HUES48 (cell line): ENCODE results near the gene TRIP4.
A peak's percentile ranks its signal among the peaks of the same experiment; 100 is the strongest.

Experiments used
- H3K27ac ChIP-seq: one replicate; pipeline ENCODE4 v1.7.0; 2013; ENCODE audit warnings: low read depth, low read length, inconsistent platforms
- H3K27me3 ChIP-seq: 2 replicates; pipeline ENCODE4 v1.6.1; 2013; ENCODE audit warnings: mild to moderate bottlenecking, low read length; ENCODE audit not compliant: control insufficient read depth, insufficient read depth
- H3K36me3 ChIP-seq: 2 replicates; pipeline ENCODE4 v1.6.1; 2013; ENCODE audit warnings: low read length; ENCODE audit not compliant: control insufficient read depth, insufficient read depth
- H3K4me1 ChIP-seq: 2 replicates; pipeline ENCODE4 v1.6.1; 2013; ENCODE audit warnings: mild to moderate bottlenecking, low read length; ENCODE audit not compliant: control insufficient read depth, insufficient read depth
- H3K4me3 ChIP-seq: 2 replicates; pipeline ENCODE4 v1.5.1; 2013; ENCODE audit warnings: mild to moderate bottlenecking, low read depth, low read length
- H3K9ac ChIP-seq: 2 replicates; pipeline ENCODE4 v1.6.1; 2013; ENCODE audit warnings: mild to moderate bottlenecking, low read depth, low read length, moderate library complexity
- H3K9me3 ChIP-seq: 2 replicates; pipeline ENCODE4 v1.6.1; 2013; ENCODE audit warnings: low read length; ENCODE audit not compliant: control insufficient read depth, insufficient read depth

TRIP4 gene

DNA sequence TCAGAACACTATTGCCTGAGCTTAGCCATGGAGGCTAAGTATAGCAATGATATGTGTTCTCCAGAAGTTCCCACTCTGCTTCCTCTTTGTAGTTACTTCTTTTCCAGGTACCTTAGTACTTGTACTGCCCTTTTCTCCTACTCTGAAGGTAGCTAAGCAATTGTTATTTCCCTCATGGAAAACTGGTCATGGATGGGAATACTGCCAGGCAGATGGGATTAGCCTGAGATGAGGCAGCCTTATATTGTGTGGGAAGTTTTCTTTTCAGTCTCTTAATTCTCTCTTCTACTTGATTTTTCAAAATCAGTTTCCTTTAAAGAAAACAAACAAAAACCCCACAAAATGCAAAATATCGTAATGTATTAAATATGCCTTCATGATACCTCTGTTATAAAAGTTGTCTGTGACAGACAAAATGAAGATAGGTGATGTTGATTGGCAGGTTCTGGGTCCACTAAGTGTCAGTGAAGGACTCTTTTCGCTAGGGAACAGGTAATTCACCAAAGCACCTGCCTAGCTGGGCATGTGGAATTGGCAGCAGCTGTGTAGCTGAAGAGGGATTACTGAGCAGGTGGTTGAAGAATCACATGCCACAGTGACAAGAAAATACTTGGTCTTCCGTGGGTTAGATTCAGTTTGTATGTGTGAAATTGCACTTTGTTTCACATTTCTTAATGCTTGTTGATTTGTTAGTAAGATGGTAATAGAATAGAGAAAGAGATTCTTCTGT, 76.8 kb downstream of the TRIP4 start:
- peaks cover 38% of the 10 kb centered on the region for H3K4me1 ChIP-seq
- no peaks in the 10 kb centered on the region for H3K27me3 ChIP-seq
- H3K27ac ChIP-seq = no peak overlapping the region
- no peak overlapping the region for H3K9ac ChIP-seq
- no peaks in the 10 kb centered on the region for H3K9me3 ChIP-seq
- no peaks in the 10 kb centered on the region for H3K36me3 ChIP-seq
- no peak overlapping the region for H3K4me3 ChIP-seq

DNA sequence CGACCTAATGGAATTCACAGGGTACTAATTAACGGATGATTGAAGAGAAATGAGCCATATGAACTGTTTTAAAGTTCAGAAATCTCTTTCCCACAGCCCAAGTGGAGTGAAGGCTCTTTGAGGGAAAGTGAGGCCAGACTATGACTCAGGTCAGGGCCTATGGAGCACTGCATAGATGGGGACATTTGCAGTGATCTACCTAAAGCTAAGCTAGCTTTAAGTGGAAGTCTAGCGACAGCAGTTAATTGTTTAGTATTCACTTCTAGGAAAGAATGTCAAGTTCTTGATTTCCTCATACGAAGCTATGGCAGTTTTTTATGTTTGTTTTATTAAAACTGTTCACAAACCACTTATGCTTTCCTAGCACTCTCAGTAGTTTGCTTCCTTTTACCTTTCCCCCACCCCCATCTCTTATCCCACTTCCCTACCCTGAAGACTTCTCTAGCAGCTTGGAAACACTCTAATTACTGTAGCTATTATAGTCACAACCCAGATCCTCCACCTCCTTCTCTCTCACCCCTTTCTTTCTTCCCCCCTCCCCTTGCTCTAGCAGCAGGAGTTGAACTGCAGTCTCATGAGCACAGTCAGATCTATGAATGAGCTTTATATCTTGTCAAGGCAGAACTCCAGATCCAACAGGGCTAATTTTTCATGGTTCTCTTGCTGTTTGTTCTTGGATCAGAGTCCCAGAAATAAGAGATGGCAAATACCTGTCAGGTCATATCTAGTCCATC, 78.9 kb downstream of the TRIP4 start:
- Histone ChIP-seq H3K4me1 (peaks cover 30% of the 10 kb centered on the region), H3K4me3 (no peak overlapping the region)

DNA sequence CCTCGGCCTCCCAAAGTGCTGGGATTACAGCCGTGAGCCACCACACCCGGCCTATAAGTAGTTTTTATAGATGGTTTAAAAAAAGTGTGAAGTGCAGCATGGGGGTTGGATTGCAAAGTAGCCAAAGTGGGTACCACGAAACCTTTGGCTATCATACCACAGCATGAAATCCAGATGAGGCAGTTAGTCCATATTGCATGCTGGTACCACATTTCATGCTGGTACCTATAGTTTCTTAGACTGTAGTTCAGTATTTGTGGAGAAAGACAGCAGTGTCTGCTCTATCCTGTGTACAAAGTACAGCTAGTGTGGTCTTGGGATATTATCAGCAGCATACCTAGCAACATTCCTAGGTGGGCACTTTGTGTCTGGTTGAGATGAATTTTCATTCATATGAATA, 84.5 kb downstream of the TRIP4 start:
- Histone ChIP-seq H3K4me1 (0 out of 2 replicates have a peak, but pooled peaks cover 3% of the 10 kb centered on the region), H3K9me3 (no peaks in the 10 kb centered on the region), H3K9ac (no peak overlapping the region), H3K27me3 (no peaks in the 10 kb centered on the region), H3K36me3 (no peaks in the 10 kb centered on the region; the same call in none of the 2 replicates), H3K27ac (no peak overlapping the region), H3K4me3 (no peak overlapping the region)

More for the DNA sequence above, 78.9 kb downstream of the TRIP4 start:
- no peaks in the 10 kb centered on the region for H3K9me3 ChIP-seq
- H3K27me3 ChIP-seq = no peaks in the 10 kb centered on the region
- H3K27ac ChIP-seq = peak overlapping the region; percentile 25
- no peaks in the 10 kb centered on the region; the same call in 1 of the 2 replicates for H3K36me3 ChIP-seq
- no peak overlapping the region for H3K9ac ChIP-seq

- Histone ChIP-seq H3K36me3 (peaks cover 5% of the 10 kb centered on the region), H3K27ac (no peak overlapping the region), H3K9me3 (no peaks in the 10 kb centered on the region), H3K27me3 (no peaks in the 10 kb centered on the region), H3K9ac (no peak overlapping the region), H3K4me3 (no peak overlapping the region), H3K4me1 (0 out of 2 replicates have a peak, but pooled peaks cover 3% of the 10 kb centered on the region)
Measured at GRCh38 chr15:64474846-64475245, 87.2 kb downstream of the TRIP4 start.

DNA sequence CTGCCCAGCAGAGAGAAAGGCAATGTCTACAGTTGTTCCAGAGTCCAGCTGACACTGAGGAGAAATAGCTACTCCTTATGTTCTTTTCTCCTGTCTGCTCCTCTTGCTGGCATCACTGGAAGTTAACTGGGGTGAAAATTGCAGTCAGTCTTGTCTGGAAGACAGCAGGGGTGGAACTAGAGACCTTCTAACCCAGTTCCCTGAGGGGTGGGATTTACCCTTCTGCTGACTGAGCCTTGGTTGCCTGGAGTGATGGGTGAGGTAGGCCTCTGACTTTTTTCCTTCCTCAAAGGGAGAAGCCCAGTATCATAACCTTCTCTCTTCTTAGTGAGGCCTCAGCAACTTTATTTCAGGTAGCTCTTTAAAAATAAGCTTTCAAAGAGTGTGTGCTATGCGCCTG, 88.9 kb downstream of the TRIP4 start:
- H3K36me3 ChIP-seq = peaks cover 5% of the 10 kb centered on the region; the same call in 1 of the 2 replicates
- H3K27me3 ChIP-seq = no peaks in the 10 kb centered on the region
- no peak overlapping the region for H3K9ac ChIP-seq
- 0 out of 2 replicates have a peak, but pooled peaks cover 3% of the 10 kb centered on the region for H3K4me1 ChIP-seq
- H3K4me3 ChIP-seq = no peak overlapping the region
- no peak overlapping the region for H3K27ac ChIP-seq
- no peaks in the 10 kb centered on the region for H3K9me3 ChIP-seq

- no peak overlapping the region for H3K27ac ChIP-seq
- H3K27me3 ChIP-seq = no peaks in the 10 kb centered on the region
- 0 out of 2 replicates have a peak, but pooled peaks cover 3% of the 10 kb centered on the region for H3K4me1 ChIP-seq
- no peaks in the 10 kb centered on the region for H3K9me3 ChIP-seq
- H3K4me3 ChIP-seq = no peak overlapping the region
- no peak overlapping the region for H3K9ac ChIP-seq
- H3K36me3 ChIP-seq = 0 out of 2 replicates have a peak, but pooled peaks cover 5% of the 10 kb centered on the region
Measured at GRCh38 chr15:64478863-64479262, 91.2 kb downstream of the TRIP4 start.

DNA sequence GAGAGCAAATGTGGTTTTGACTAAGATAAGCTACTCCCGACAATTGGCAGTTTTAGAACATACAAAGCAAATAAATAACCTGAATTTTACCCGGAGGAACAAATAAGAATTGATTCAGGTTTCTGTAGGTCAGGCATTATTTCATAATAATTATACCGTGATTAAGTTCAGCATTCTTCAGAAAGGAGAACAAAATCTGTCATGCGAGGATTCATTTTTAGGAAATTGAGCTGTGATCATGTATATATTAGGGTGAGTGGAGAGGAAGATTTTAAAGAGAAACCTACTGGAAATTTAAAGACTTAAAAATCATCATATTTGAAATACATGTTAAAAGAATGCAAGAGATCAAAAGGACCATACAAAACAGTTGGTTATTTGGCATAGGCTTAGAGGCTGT, 93.3 kb downstream of the TRIP4 start:
- no peak overlapping the region for H3K27ac ChIP-seq
- 0 out of 2 replicates have a peak, but pooled peaks cover 3% of the 10 kb centered on the region for H3K4me1 ChIP-seq
- no peak overlapping the region for H3K9ac ChIP-seq
- H3K27me3 ChIP-seq = no peaks in the 10 kb centered on the region
- H3K9me3 ChIP-seq = no peaks in the 10 kb centered on the region
- 0 out of 2 replicates have a peak, but pooled peaks cover 5% of the 10 kb centered on the region for H3K36me3 ChIP-seq
- no peak overlapping the region for H3K4me3 ChIP-seq

DNA sequence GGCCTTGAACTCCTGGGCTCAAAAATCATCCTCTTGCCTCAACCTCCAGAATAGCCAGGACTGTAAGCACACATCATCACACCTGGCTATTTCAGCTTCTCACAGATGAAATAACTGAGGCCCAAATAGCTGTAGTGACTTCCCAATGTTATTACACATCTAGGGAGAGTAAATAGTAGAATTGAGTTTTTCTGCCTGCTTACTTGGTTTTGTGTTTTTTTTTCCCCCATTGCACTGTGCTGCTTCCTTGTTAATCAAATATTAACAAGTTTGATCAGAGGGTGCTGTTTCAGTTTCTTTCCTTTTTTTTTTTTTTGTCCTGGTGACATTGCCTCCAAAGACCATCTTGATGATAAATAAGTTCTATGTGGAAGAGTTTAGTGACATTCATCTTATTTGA, 96.1 kb downstream of the TRIP4 start:
- Histone ChIP-seq H3K4me3 (no peak overlapping the region), H3K36me3 (peaks cover 8% of the 10 kb centered on the region; the same call in 1 of the 2 replicates), H3K27me3 (no peaks in the 10 kb centered on the region), H3K27ac (no peak overlapping the region), H3K4me1 (no peaks in the 10 kb centered on the region), H3K9me3 (no peaks in the 10 kb centered on the region), H3K9ac (no peak overlapping the region)

DNA sequence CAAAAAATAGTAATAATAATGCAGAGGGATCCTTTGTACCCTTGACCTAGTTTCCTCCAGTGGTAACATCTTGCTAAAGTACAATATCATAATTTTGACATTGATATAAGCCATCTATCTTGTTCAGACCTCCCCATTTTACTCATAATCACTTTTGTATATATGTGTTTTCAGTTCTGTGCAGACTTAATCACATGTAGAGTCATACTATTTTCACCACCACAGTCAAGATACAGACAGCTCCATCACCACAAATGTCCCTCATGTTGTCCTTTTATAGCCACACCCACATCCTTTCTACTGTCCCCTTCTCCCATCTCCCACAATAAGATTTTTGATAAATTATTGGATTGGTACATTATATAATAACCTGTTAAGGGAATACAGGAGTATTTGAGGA, 98.2 kb downstream of the TRIP4 start:
- Histone ChIP-seq H3K9me3 (no peaks in the 10 kb centered on the region), H3K4me1 (0 out of 2 replicates have a peak, but pooled peaks cover 3% of the 10 kb centered on the region), H3K27ac (no peak overlapping the region), H3K36me3 (peaks cover 5% of the 10 kb centered on the region; the same call in 1 of the 2 replicates), H3K27me3 (no peaks in the 10 kb centered on the region), H3K4me3 (no peak overlapping the region), H3K9ac (no peak overlapping the region)

DNA sequence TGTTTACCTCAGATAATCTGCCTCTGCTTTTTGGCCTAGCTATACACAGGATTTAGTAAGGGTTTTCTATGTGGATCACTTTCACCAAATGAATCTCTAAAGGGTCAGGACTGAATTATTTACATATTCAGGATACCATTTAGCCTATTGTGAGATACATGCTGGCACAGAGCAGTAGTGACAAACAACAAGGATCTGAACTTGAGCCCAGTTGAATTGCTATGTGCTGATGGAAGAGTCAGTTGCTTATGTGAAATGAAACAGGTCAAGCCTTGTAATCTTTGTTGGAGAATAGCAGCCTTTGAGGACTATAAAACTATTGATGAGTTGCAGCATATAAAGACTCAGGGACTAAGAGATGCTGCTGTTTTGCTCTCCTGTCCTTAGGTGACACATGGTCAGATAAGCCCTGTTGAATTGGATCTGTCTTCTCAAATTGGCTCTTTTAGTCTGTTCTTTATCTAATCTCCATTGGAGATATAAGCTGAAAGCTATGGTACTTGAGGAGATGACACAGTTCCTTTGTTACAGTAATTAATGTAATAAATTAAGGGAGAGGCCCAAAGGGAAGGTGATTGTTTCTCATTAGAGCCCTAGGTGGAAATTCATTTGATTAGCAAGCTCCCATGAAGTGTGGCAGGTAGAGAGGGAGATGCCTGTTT, 103.1 kb downstream of the TRIP4 start:
- H3K4me1 ChIP-seq = 0 out of 2 replicates have a peak, but pooled peaks cover 3% of the 10 kb centered on the region
- H3K27ac ChIP-seq = no peak overlapping the region
- H3K9ac ChIP-seq = no peak overlapping the region
- no peaks in the 10 kb centered on the region for H3K9me3 ChIP-seq
- peaks cover 5% of the 10 kb centered on the region; the same call in 1 of the 2 replicates for H3K36me3 ChIP-seq
- H3K27me3 ChIP-seq = no peaks in the 10 kb centered on the region
- H3K4me3 ChIP-seq = no peak overlapping the region
